ENCODE data around the gene LMX1B.
"Not testable (repeated sequence)": the region's sequence is repeated elsewhere in the genome, so short reads cannot be mapped to it uniquely, and the experiment has no call there.

The LMX1B gene

GRCh38 chr9:126613651-126614050 lies at the start of gene LMX1B:
Gene LMX1B (plus strand): TSS chr9:126613928. CDS start chr9:126614450, 522 bp downstream.
- DNase-seq (ENCODE audit: low read depth) = no peak

- DNase-seq (ENCODE audit: low read depth) = no peak
Observed at GRCh38 chr9:126564128-126564527, 49.6 kb upstream of the LMX1B start.

GRCh38 chr9:126564716-126565115 lies 49.0 kb upstream of the LMX1B start:
- DNase-seq (ENCODE audit: low read depth) = no peak

DNA sequence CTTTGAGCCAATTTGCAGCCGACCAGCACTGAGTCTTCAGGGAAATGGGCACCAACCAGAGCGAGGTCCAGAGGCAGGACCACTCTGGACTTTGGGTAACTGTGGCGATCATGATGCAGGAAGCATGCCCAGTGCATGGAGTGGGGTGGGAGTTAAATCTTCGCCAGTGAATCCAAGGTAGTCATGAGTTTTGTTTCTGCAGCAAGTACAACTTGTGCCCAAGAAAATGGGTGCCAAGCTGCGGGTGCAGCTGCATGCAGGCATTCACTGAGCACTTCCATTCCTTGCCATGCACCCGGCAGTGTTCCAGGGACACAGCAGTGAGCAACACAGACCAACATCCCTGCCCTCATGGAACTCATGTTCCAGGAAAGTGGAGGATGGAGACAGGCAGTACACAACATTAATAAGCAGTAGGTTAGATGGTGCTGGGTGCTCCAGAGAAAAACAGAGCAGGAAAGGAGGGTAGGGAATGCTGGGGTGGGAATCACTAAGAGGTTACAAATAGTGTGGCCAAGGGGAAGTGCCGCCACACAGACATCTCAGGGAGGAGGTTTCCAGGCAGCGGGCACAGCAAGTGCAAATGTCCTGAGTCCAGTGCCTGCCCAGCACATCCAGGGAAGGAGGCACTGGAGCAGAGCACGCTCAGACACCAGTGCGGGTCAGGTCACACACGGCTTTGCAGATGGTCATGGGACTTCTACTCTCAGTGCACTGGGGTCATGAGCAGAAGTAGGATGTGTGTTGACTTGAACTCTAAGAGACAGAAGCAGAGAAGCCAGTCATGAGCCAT lies 48.2 kb upstream of the LMX1B start:
- no peak for DNase-seq (ENCODE audit: low read depth)

DNA sequence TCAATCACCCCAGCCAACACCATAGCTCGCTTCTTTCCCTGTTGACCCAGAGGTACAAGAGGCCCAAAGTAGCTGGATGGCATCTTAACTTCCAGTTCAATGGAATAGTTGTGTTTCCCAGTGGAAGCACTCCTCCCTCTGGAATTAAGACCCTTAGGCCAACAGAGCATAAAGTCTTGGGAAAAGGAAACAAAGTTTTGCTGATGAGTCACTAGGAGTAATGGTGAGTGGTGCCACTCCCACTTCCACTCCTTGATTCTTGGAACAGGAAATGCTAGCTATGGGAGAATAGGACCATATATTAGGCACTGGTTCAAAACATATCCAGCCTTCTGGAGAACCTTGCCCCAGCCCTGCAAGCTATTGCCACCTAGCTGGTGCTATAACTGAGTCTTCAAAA lies 44.7 kb upstream of the LMX1B start:
- no peak for DNase-seq (ENCODE audit: low read depth)

DNA sequence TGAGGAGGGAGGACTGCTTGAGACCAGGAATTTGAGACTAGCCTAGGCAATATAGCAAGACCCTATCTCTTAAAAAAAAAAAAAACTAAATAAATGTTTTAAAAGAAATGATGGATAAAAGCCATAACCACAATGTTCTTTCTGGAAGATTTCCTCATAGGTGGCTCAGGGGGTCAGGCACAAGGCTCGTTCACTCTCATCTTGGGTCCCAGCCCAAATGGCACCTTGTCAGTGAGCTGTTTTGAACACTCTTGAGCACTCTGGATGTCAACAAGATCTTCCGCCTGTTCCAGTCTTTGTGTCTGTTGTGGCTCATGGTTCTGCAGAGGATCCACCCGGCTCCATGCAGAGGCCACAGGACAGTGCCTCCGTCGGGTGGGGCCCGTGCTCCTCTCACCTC lies 35.7 kb upstream of the LMX1B start:
- DNase-seq (ENCODE audit: low read depth) = no peak

DNA sequence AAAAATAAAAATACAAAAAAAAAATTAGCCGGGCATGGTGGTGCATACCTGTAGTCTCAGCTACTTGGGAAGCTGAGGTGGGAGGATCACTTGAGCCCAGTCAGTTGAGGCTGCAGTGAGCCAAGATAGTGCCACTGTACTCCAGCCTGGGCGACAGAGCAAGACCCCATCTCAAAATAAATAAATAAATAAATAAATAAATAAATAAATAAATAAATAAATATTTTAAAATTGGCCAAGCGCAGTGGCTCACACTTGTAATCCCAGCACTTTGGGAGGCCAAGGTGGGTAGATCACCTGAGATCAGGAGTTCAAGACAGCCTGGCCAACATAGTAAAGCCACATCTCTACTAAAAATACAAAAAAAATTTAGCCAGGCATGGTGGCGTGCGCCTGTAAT lies 33.4 kb upstream of the LMX1B start:
- DNase-seq (ENCODE audit: low read depth) = not testable (repeated sequence)

GRCh38 chr9:126581893-126582292 lies 31.8 kb upstream of the LMX1B start:
- DNase-seq (ENCODE audit: low read depth) = no peak

DNA sequence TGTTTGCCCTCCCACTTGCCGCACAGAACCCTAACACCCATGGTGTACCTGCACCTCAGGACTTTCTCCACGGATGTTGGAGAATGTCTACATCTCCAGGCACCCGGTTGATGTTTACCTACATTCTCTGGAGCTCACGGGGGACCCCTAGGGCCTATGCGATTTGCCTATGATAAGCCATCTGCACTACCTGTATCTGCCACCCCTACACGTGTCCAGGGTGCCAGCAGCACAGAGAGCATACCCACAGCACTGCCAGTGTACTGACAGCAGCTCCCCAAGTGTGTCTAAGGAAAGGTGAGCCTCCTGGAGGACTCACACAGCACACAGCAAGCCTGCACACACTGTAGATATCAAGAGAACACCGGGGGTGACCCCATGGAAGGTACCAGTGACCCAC lies 31.3 kb upstream of the LMX1B start:
- no peak for DNase-seq (ENCODE audit: low read depth)

DNA sequence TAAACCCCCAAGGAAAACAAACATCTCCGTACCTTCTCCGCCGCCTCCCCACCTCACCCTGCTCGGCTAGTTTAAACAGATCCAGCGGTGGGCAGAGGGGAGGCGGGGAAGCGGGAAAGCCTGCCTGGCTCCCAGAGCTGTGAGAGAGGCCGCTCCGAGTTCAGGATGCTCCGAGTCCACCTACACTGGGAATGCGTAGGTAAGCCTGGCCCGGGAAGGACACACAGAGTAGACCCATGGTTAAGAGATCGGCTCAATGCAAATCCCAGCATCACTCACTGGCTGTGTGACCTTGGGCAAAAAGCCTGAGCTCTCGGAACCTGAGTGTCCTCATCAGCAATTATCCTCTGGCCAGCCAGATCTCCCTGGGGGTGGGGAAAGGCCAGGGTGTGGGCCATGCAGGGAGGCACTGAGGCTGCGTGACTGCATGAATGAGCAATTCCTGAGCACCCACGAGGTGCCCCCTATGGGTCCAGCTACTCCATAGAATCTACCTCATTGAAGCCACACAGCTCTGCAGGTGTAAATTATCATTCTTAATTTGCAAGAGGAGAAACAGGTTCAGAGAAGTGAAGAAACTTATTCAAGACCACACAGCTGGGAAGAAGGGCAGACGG lies 30.5 kb upstream of the LMX1B start:
- DNase-seq (ENCODE audit: low read depth) = no peak

DNA sequence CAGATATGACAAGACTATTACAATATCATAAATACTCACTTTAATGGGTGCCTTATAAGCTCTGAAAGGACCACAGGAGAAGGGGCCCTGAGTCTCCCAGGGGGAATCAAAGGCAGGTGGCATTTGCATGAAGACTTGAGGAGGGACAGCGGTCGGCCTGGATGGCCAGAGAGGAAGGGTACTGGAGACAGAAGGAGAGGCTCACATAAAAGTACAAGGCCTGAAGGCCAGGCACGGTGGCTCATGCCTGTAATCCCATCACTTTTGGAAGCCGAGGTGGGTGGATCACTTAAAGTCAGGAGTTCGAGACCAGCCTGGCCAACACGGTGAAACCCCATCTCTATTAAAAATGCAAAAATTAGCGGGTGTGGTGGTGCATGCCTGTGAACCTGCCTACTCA lies 29.1 kb upstream of the LMX1B start:
- no peak for DNase-seq (ENCODE audit: low read depth)

GRCh38 chr9:126586236-126586635 lies 27.5 kb upstream of the LMX1B start:
- DNase-seq (ENCODE audit: low read depth) = no peak

- DNase-seq (ENCODE audit: low read depth) = no peak
Observed at GRCh38 chr9:126587187-126588185, 26.2 kb upstream of the LMX1B start.

- DNase-seq (ENCODE audit: low read depth) = no peak
Observed at GRCh38 chr9:126588491-126589168, 25.1 kb upstream of the LMX1B start.

GRCh38 chr9:126589349-126589748 lies 24.4 kb upstream of the LMX1B start:
- no peak for DNase-seq (ENCODE audit: low read depth)

GRCh38 chr9:126591083-126591482 lies 22.6 kb upstream of the LMX1B start:
- DNase-seq (ENCODE audit: low read depth) = no peak

- no peak for DNase-seq (ENCODE audit: low read depth)
Observed at GRCh38 chr9:126591922-126592321, 21.8 kb upstream of the LMX1B start.

DNA sequence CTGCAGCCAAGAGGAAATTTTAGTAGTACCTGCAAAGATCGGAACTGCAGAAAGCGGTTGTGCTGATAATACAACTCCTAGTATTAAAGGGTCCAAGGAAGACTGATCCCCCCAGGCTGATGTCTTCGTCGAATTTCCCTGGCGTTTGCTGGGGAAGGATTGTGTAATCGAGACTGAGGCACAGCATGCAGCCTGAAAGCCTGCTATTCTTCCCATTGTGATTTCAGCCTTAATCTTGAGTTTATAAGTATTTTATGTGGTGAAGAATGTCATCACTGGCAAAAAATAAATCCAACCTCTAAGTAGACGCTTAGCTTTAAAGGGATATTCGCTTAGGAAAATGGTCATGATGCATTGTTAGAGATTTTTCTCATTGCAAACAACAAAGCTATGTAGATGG lies 21.3 kb upstream of the LMX1B start:
- no peak for DNase-seq (ENCODE audit: low read depth)

- no peak for DNase-seq (ENCODE audit: low read depth)
Observed at GRCh38 chr9:126595982-126596381, 17.7 kb upstream of the LMX1B start.

GRCh38 chr9:126599047-126599650 lies 14.6 kb upstream of the LMX1B start:
- no peak for DNase-seq (ENCODE audit: low read depth)

All from T-helper 22 cell (primary cell).